Adipocyte (in vitro differentiated cells): ENCODE data around the gene CPXM2.
"Not testable (repeated sequence)": the region's sequence is repeated elsewhere in the genome, so short reads cannot be mapped to it uniquely, and the experiment has no call there.

Source experiments
- DNase-seq: peaks from one replicate; pipeline ENCODE4 v3.0.0-alpha.2; 2015; ENCODE audit warnings: low read depth
- H3K27me3 ChIP-seq: replicated peaks from 2 replicates; pipeline ENCODE4 v1.7.0; 2013; ENCODE audit warnings: mild to moderate bottlenecking, low read length, moderate library complexity; ENCODE audit not compliant: control insufficient read depth, insufficient read depth
- H3K36me3 ChIP-seq: 2 replicates; pipeline ENCODE4 v1.7.0; 2013; ENCODE audit warnings: low read length, mild to moderate bottlenecking, moderate library complexity; ENCODE audit not compliant: control insufficient read depth, insufficient read depth, severe bottlenecking
- H3K4me1 ChIP-seq: 2 replicates; pipeline ENCODE4 v1.7.0; 2013; ENCODE audit warnings: mild to moderate bottlenecking, low read length, moderate library complexity; ENCODE audit not compliant: control insufficient read depth, insufficient read depth
- H3K4me3 ChIP-seq: 2 replicates; pipeline ENCODE4 v1.7.0; 2013; ENCODE audit warnings: mild to moderate bottlenecking, low read length, moderate library complexity
- H3K9ac ChIP-seq: 2 replicates; pipeline ENCODE4 v1.7.0; 2013; ENCODE audit warnings: mild to moderate bottlenecking, low read length, moderate library complexity
- H3K9me3 ChIP-seq: 2 replicates; pipeline ENCODE4 v1.7.0; 2013; ENCODE audit warnings: mild to moderate bottlenecking, low read length, moderate library complexity; ENCODE audit not compliant: control insufficient read depth

CPXM2 gene

GRCh38 chr10:123747426-123747825 lies 144.2 kb downstream of the CPXM2 start:
- no peak for DNase-seq
- Histone ChIP-seq H3K27me3 (no peaks in the 10 kb centered on the region), H3K4me3 (no peak overlapping the region), H3K36me3 (no peaks in the 10 kb centered on the region), H3K4me1 (no peaks in the 10 kb centered on the region), H3K9ac (no peak overlapping the region), H3K9me3 (no peaks in the 10 kb centered on the region)

- DNase-seq: no peak
Observed at GRCh38 chr10:123746942-123747341, 144.7 kb downstream of the CPXM2 start.

GRCh38 chr10:123746520-123746919 lies 145.1 kb downstream of the CPXM2 start:
- H3K4me1 ChIP-seq: no peaks in the 10 kb centered on the region
- H3K9me3 ChIP-seq: no peaks in the 10 kb centered on the region
- no peak overlapping the region for H3K4me3 ChIP-seq
- H3K27me3 ChIP-seq: peaks cover 4% of the 10 kb centered on the region
- H3K36me3 ChIP-seq: no peaks in the 10 kb centered on the region
- no peak for DNase-seq
- no peak overlapping the region for H3K9ac ChIP-seq

More at GRCh38 chr10:123746942-123747341, 144.7 kb downstream of the CPXM2 start:
- Histone ChIP-seq H3K4me3 (no peak overlapping the region), H3K27me3 (peaks cover under 1% of the 10 kb centered on the region), H3K9me3 (no peaks in the 10 kb centered on the region), H3K36me3 (no peaks in the 10 kb centered on the region), H3K4me1 (no peaks in the 10 kb centered on the region), H3K9ac (no peak overlapping the region)

- H3K4me1 ChIP-seq: no peaks in the 10 kb centered on the region
- no peak overlapping the region for H3K4me3 ChIP-seq
- H3K9me3 ChIP-seq: no peaks in the 10 kb centered on the region
- no peaks in the 10 kb centered on the region for H3K36me3 ChIP-seq
- no peak for DNase-seq
- peaks cover 4% of the 10 kb centered on the region for H3K27me3 ChIP-seq
- H3K9ac ChIP-seq: no peak overlapping the region
Observed at GRCh38 chr10:123746061-123746460, 145.5 kb downstream of the CPXM2 start.

- H3K27me3 ChIP-seq: peaks cover 4% of the 10 kb centered on the region
- no peak overlapping the region for H3K9ac ChIP-seq
- no peaks in the 10 kb centered on the region for H3K9me3 ChIP-seq
- DNase-seq: no peak
- no peaks in the 10 kb centered on the region for H3K36me3 ChIP-seq
- no peaks in the 10 kb centered on the region for H3K4me1 ChIP-seq
- no peak overlapping the region for H3K4me3 ChIP-seq
Observed at GRCh38 chr10:123744224-123744536, 147.4 kb downstream of the CPXM2 start.

GRCh38 chr10:123743441-123744223 lies 148.0 kb downstream of the CPXM2 start:
- H3K4me3 ChIP-seq: no peak overlapping the region
- no peaks in the 10 kb centered on the region for H3K4me1 ChIP-seq
- H3K27me3 ChIP-seq: peaks cover 4% of the 10 kb centered on the region
- H3K9ac ChIP-seq: no peak overlapping the region
- no peaks in the 10 kb centered on the region for H3K36me3 ChIP-seq
- peak; percentile 64 for DNase-seq
- H3K9me3 ChIP-seq: no peaks in the 10 kb centered on the region

- H3K9me3 ChIP-seq: no peaks in the 10 kb centered on the region
- no peaks in the 10 kb centered on the region for H3K4me1 ChIP-seq
- no peak for DNase-seq
- no peak overlapping the region for H3K9ac ChIP-seq
- no peak overlapping the region for H3K4me3 ChIP-seq
- peaks cover 4% of the 10 kb centered on the region for H3K27me3 ChIP-seq
- H3K36me3 ChIP-seq: no peaks in the 10 kb centered on the region
Observed at GRCh38 chr10:123742751-123743440, 148.7 kb downstream of the CPXM2 start.

- Histone ChIP-seq H3K27me3 (peaks cover 4% of the 10 kb centered on the region), H3K4me1 (no peaks in the 10 kb centered on the region), H3K36me3 (no peaks in the 10 kb centered on the region), H3K9ac (no peak overlapping the region), H3K9me3 (no peaks in the 10 kb centered on the region), H3K4me3 (no peak overlapping the region)
- no peak for DNase-seq
Observed at GRCh38 chr10:123741711-123742110, 149.9 kb downstream of the CPXM2 start.

GRCh38 chr10:123741146-123741545 lies 150.5 kb downstream of the CPXM2 start:
- Histone ChIP-seq H3K27me3 (peaks cover 4% of the 10 kb centered on the region), H3K4me1 (no peaks in the 10 kb centered on the region), H3K36me3 (no peaks in the 10 kb centered on the region), H3K4me3 (no peak overlapping the region), H3K9ac (no peak overlapping the region), H3K9me3 (no peaks in the 10 kb centered on the region)
- DNase-seq: no peak

- not testable (repeated sequence) for H3K4me1 ChIP-seq, H3K4me3 ChIP-seq, H3K36me3 ChIP-seq, H3K9me3 ChIP-seq, H3K9ac ChIP-seq, H3K27me3 ChIP-seq, DNase-seq
Observed at GRCh38 chr10:123736917-123737316, 154.7 kb downstream of the CPXM2 start.

GRCh38 chr10:123729523-123729922 lies 162.1 kb downstream of the CPXM2 start:
- Histone ChIP-seq H3K9ac (no peak overlapping the region), H3K4me3 (no peak overlapping the region), H3K27me3 (peaks cover 20% of the 10 kb centered on the region), H3K9me3 (peaks cover 19% of the 10 kb centered on the region), H3K36me3 (no peaks in the 10 kb centered on the region), H3K4me1 (no peaks in the 10 kb centered on the region)
- DNase-seq: no peak
